ENCODE results near the gene DNAJC10.

The DNAJC10 gene

GRCh38 chr2:182804128-182804527, 88.1 kb downstream of the DNAJC10 start:
- no peak for FAIRE-seq

GRCh38 chr2:182807319-182807718, 91.3 kb downstream of the DNAJC10 start:
- FAIRE-seq, result no peak

GRCh38 chr2:182810087-182810486, 94.0 kb downstream of the DNAJC10 start:
- no peak for FAIRE-seq

- no peak for FAIRE-seq
Measured at GRCh38 chr2:182814380-182814779, 98.3 kb downstream of the DNAJC10 start.

GRCh38 chr2:182814804-182815203, 98.7 kb downstream of the DNAJC10 start:
- FAIRE-seq, result no peak

GRCh38 chr2:182816866-182817265, 100.8 kb downstream of the DNAJC10 start:
- FAIRE-seq, result no peak

- peak; percentile 9 for FAIRE-seq
Measured at GRCh38 chr2:182817558-182817957, 101.5 kb downstream of the DNAJC10 start.

GRCh38 chr2:182818501-182818900, 102.4 kb downstream of the DNAJC10 start:
- FAIRE-seq, result no peak

- no peak for FAIRE-seq
Measured at GRCh38 chr2:182818925-182819324, 102.9 kb downstream of the DNAJC10 start.

- FAIRE-seq, result no peak
Measured at GRCh38 chr2:182819412-182819811, 103.4 kb downstream of the DNAJC10 start.

GRCh38 chr2:182821182-182821581, 105.1 kb downstream of the DNAJC10 start:
- no peak for FAIRE-seq

- no peak for FAIRE-seq
Measured at GRCh38 chr2:182822733-182823132, 106.7 kb downstream of the DNAJC10 start.

GRCh38 chr2:182824056-182824766, 108.2 kb downstream of the DNAJC10 start:
- FAIRE-seq, result no peak

- no peak for FAIRE-seq
Measured at GRCh38 chr2:182824767-182825158, 108.7 kb downstream of the DNAJC10 start.

- no peak for FAIRE-seq
Measured at GRCh38 chr2:182826064-182826463, 110.0 kb downstream of the DNAJC10 start.

GRCh38 chr2:182826496-182826895, 110.4 kb downstream of the DNAJC10 start:
- no peak for FAIRE-seq

- no peak for FAIRE-seq
Measured at GRCh38 chr2:182827182-182827879, 111.3 kb downstream of the DNAJC10 start.

GRCh38 chr2:182831101-182831500, 115.0 kb downstream of the DNAJC10 start:
- FAIRE-seq, result no peak

GRCh38 chr2:182831921-182832320, 115.9 kb downstream of the DNAJC10 start:
- FAIRE-seq, result no peak

- no peak for FAIRE-seq
Measured at GRCh38 chr2:182833084-182833854, 117.2 kb downstream of the DNAJC10 start.

GRCh38 chr2:182834293-182834692, 118.2 kb downstream of the DNAJC10 start:
- FAIRE-seq, result no peak

- no peak for FAIRE-seq
Measured at GRCh38 chr2:182836451-182836850, 120.4 kb downstream of the DNAJC10 start.
